Hematopoietic multipotent progenitor cell treated with erythropoietin and hydrocortisone succinate and interleukin-3 and kit ligand, for 6 days (in vitro differentiated cells): ENCODE measurements around the gene AGAP1.

ENCODE experiments used
- DNase-seq: peaks from one replicate; pipeline ENCODE4 v3.0.0-alpha.2; 2015

The AGAP1 gene

GRCh38 chr2:235859651-235860050 is 365.8 kb downstream of the AGAP1 start:
- no peak for DNase-seq

GRCh38 chr2:235860111-235860510 is 366.3 kb downstream of the AGAP1 start:
- no peak for DNase-seq

- no peak for DNase-seq
These were observed 367.0 kb downstream of the AGAP1 start for GRCh38 chr2:235860871-235861270.

- DNase-seq: no peak
These were observed 367.5 kb downstream of the AGAP1 start for GRCh38 chr2:235861383-235861782.

DNA sequence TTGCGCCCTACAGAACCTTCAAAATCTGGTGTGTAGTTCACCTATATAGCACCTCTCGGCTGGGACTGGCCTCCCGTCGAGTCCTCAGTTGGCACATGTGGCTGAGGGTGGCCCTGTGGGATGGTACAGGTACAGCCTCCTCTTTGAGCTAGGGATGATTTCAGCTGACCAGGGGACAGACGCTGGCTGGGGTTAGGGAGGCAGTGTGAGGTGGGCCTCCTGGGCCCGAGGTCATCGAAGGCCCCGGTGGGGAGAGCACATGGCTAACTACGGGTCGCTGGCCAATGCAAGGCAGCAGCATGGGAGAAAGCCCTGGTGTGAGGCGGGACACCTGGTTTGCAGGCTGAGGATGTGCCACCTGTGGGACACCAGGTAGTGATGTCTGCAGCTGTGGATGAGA is 369.6 kb downstream of the AGAP1 start:
- DNase-seq: no peak

GRCh38 chr2:235864302-235864701 is 370.5 kb downstream of the AGAP1 start:
- no peak for DNase-seq

DNA sequence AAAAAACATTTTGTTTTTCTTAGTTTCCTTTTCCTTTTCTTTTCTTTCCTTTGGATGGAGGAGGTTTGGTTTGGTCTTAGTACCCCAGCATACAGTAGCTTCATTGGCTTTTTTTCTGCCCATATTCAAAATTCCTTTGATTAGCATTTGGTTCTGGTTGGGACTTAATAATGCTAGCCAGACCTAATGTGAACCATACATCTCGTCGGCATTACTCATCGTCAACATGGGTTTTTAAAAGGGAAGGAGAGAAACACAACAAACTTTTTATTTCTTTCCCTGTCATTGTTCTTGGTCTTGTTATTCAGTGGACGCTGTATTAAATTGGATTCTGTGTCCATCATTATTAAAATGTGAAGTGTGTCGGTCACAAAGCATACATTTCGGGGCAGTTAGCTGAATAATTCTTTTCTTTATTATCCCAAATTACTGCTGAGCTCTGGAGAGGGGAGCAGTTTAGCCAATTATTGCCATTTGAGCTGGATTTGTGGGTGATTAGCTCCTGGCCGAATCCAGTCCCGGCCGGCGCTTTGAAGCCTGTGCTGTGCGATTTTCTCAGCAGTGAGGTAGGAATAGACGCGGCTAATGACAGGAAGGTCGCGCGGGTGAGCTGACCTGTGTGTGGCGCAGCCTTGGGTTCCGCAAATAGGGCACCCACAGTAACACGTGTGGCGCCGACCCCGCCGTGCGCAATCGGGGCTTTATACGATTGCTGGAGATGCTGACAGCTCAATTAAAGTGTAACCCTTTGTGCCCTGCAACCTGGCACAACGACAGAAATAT is 371.1 kb downstream of the AGAP1 start:
- no peak for DNase-seq

DNA sequence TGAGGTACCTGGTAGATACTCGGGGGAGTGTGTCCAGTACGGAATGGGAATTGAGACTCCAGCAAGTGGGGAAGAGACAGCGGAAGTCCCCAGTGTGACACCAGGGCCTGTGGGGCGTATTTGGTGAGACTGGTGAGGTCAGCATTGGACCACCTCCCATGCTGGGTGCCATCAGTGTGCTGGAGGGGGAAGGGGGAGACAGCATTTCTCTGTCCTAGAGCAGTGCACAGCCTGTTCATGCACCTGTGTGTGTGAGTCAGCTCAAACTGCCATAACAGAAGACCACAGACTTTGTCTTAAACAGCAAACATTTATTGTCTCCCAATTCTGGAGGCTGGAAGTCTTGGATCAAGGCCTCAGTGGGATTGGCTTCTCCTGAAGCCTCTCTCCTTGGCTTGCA is 372.5 kb downstream of the AGAP1 start:
- no peak for DNase-seq

DNA sequence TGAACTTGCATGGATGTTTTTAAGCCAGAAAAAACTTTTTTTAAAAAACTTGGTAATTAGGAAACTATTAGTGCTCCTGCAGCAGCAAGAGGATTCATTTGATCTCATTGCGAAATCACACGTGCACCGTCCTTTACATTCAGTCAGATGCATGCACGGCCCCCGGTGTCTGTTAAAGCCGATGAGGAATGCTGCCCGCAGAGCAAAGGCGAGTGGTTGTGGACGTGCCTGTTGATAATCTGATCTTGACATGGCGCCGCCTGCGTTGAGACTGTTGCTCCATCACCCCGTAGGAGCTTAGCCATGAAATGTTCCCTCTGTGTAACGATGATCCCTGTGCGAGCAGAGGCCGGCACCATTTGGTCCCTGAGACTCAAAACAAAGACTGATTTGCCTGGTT is 374.4 kb downstream of the AGAP1 start:
- DNase-seq: no peak

- DNase-seq: no peak
These were observed 374.8 kb downstream of the AGAP1 start for GRCh38 chr2:235868645-235869044.

GRCh38 chr2:235870515-235870914 is 376.7 kb downstream of the AGAP1 start:
- DNase-seq: no peak

DNA sequence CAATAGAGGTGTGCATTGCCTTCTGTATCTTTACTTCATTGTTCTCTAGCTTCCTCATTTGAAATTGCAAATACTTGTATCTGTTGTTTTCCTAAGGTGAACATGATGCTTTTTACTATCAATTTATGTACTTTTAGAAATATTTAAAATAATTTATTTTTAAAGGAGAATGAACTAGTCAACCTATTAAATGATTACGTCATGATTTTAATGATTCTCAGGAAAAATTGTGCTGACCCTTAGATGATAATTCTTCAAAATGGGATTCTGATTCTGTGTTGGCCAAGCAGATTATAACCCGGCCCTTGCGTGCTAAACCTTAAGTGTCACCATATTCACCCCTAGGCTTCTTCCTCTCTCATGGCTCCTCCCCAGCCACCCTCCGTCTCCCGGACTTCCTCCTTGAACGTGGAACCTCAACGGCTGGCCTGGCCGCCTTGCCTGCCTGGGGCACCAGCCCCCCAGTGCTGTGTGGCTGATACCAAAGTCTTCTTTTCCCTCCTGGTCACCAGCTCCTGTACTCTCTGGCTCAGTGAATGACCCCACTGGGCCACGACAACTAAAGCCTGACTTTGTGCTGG is 382.3 kb downstream of the AGAP1 start:
- no peak for DNase-seq

DNA sequence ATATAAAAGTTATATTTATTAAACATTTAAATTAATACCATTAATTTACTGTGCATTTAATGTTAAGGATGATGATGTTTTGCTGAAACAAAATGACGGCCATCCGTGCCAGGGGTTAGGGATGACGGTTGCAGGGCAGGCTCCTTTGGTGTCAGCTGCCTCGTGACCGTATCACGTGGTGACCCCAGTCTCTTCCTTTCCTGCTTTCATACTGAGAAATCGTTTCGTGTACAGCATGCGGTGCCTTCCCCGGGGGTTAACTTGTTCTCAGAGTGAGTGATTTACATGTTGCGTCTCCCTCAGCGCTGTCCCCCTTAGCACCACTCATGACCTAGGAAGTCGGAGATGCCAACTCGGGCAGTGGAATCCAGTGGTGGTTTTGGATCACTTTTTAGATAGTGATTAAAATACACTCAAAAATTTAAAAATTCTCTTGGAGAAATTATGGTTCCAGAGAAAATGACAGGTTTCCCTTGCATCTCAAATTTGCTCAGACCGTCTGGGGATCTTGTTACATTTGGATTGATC is 383.5 kb downstream of the AGAP1 start:
- DNase-seq: no peak

DNA sequence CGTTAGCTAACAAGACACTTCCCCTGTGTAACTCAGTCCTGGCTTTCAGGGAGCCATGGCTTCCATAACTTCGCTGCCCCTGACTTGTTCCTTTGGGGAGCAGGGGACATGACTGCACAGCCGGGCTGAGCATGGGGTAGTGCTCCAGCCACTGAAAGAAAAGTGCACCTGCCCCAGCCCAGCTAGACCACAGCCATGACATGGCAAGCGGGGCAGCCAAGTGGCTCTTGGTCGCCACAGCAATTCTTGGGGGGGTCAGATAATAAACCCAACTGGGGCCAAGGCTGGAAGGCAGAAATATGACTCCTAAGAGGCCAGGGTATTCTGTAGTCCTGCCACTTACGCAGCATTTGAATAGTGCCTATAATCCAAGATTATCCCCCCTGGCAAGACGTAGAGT is 385.3 kb downstream of the AGAP1 start:
- DNase-seq: no peak

DNA sequence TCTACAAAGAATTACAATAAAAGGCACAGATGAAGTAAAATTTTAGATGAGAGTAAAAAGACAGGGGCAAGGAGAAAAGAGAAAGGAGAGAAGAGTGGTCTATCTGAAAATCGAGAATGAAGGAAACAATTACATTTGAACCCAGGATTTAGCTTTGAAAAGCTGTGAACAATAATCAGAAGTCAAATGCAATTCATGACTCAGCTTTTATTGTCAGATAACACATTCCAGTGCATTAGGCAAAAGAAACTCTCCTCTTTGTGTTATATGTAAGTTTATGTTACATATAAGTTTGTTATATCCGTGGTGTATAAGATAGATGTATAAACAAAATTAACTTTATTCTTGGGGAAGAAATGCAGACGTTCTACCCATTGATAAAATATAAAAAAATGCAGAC is 389.8 kb downstream of the AGAP1 start:
- no peak for DNase-seq

GRCh38 chr2:235889302-235889630 is 395.4 kb downstream of the AGAP1 start:
- no peak for DNase-seq

GRCh38 chr2:235893129-235893698 is 399.4 kb downstream of the AGAP1 start:
- DNase-seq: no peak

DNA sequence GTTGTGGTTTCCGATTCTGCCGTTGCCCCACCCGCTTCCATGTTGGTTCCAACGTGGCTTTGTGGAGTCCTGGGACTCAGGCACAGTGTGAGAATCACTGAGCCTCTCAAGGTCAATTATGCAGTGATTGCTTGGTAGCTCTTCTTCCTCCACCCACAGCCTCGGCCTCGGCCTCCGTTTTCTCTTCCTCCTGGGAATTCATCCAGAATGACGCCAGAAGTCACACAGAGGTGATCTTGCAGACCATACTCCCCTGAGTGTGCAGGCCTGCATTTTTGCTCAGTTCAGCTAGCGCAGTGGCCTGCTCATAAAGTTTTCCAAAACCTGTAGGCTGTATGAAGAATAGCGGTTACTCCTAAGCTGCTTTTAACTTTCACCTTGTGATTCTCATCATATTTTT is 401.0 kb downstream of the AGAP1 start:
- DNase-seq: no peak

GRCh38 chr2:235896061-235896460 is 402.2 kb downstream of the AGAP1 start:
- no peak for DNase-seq

DNA sequence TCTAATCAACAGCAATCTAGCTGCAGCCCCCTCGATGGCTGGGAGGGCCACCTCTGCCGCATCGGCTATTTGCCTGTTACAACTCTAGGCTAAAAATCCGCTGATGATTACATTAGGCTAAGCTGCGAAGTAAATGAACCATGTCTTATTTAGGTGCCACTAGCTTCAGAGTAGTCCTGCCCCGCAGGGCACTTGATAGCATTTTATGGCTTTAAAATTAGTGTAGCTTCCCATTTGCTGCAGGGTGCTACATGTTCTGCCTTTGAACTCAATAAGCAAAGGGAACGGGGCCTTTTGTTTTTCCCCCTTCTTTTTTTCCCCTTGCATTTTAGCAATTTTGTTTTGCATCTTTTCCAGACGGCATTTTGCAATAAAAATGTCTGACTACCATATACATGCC is 404.1 kb downstream of the AGAP1 start:
- DNase-seq: no peak

GRCh38 chr2:235898766-235899165 is 404.9 kb downstream of the AGAP1 start:
- DNase-seq: no peak

DNA sequence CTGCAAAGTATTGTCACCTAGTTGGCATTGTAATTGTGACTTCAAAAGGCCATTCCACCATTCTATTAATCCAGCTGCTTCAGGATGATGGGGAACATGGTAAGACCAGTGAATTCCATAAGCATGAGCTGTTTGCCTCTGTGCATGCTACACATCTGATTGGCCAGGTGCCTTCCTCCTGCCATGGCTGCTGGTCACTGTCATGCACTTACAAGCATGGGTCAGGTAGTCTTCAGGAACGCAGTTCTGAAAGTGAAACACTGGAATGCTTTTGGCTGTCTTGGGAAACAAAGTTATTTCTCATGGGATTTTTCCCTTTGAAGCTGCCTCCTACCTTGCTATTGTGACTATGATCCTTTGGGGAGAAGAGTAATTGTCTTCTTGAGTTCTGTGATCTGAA is 406.8 kb downstream of the AGAP1 start:
- no peak for DNase-seq

DNA sequence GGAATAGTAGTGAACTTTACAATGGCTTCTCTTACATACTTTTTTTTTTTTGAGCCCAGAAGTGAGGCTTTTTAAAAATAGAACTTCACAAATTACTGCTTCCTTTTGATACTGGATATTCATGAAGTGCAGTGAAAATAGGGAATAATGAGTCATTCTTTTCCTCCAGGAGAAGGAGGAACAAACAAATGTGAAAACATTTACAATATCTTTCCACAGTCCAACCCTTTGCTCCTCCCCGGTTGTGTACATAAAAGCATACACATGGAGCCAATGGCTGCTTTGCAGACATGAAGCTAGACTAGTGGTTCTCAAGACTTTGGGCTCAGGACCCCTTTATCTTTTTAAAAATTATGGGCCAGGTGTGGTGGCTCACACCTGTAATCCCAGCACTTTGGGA is 407.4 kb downstream of the AGAP1 start:
- no peak for DNase-seq

DNA sequence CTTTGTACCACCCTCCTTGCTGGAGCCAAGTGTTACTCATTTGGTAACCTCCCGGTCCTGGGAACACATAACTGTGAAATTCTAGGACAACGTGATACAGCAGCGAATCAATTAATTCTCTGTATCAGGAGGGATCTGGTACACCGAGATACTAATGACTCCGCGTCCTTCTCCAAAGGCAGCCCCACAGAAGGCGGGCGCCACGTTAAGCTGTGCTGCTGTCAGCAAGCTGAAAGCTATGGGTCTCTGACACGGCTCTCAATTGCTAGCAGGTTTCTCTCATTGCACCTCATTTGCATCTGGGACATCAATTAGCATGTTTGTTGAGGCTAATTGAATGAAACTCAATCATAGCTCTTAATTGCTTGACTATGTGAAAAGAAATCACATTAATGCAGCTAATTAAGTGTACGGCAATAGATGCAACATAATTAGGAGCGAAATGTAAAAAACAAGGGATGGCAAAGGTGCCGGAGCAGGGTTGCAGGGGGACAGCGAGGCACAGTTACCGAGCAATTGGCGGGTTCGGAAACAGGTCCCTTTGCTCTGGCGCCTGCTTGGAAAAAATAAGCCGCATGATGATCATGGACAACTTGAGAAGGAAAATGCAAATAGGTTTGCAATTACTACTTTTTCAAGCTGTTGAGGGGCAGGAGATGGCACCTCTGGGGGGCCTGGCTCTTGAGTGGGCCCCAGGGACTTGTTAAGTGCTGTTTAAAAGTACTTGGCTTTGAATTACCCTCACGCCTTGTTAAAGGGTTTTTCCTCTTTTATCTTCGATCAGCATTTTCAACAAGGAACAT is 410.1 kb downstream of the AGAP1 start:
- no peak for DNase-seq
